HG02943 (cell line): ENCODE results near the gene AKT2.

Experiments
- ATAC-seq: cut with Tn5 transposase; IDR thresholded peaks from one replicate; pipeline ENCODE4 v1.9.1; 2021; ENCODE audit warnings: mild to moderate bottlenecking, low read depth, moderate library complexity; ENCODE audit not compliant: unreplicated experiment

Gene AKT2

GRCh38 chr19:40198272-40198990 is 86.7 kb downstream of the AKT2 start:
- ATAC-seq: no peak

- ATAC-seq: no peak
Measured at GRCh38 chr19:40193587-40193849, 91.6 kb downstream of the AKT2 start.

- ATAC-seq: no peak
Measured at GRCh38 chr19:40192758-40193586, 92.2 kb downstream of the AKT2 start.

- no peak for ATAC-seq
Measured at GRCh38 chr19:40191836-40192646, 93.1 kb downstream of the AKT2 start.

DNA sequence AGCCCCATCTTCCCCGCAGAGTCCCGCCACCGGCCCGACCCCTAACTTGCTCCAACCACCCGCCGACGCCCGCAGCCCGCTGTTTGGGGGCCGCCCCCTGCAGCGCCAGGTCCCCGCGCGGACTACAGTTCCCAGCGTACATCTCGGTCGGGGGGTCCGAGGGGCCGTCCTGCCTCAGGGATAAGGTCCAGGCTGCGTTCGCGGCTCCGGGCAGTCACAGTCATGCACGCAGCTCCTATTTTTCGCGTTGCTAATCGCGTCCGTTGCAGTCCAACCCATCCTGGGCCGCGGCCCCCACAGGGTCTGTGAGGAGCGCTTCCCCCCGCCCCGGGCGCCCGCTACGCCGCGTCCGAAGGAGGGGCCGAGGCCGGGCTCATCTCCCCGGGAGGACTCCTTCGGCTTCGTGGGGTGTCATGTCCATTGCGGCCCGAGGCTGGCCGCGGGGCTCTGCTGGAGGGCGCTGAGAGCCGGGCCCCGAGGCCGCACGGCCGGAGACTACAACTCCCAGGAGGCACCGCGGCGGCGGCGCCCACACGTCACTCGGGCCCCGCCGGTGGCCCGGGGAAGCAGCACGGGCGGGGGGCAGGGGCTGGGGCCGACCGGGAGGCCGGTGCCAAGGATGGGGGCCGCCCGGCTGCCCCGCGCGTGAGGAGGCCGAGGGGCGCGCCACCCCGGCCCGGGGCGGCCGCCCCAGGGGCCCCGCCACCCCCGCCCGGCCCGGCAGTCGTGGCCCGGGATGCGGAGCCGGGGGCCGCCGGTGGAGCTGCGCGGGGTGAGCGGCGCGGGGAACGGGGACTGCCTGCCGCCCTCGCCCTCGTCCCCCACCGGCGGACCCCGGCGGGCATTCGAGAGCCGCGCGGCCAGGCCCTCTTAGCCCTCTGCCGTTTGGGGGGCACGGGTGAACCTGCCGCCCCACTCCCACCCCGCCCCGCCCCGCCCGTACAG is 94.0 kb downstream of the AKT2 start, which contains the start of gene MAP3K10:
Gene MAP3K10 (plus strand): TSS at position 536 of the 945 bp plus-strand sequence. CDS start 606 bp downstream, outside the sequence.
- ATAC-seq: peak; percentile 73

DNA sequence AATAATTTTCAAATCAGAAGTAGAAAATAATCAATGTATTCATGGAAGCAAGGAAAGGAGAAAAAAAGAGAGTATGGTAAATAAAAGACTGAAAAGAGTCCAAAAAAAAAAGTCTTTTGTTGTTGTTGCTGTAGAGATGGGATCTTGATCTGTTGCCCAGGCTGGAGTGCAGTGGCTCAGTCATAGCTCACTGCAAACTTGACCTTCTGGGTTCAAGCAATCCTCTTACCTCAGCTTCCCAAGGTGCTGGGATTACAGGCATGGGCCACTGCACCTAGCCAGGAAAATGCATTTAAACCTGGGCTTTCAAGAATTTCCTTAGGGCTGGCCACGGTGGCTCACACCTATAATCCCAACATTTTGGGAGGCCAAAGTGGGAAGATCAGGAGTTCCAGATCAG is 100.9 kb downstream of the AKT2 start:
- no peak for ATAC-seq
